IMR-90 (cell line): Measurements from ENCODE around the gene PI16. TPM values are rescaled to one million over a fixed set of nuclear protein-coding genes. Genes with fewer than 3 reads are reported as not detected.

Source experiments
- ATAC-seq: fragments of 200-7000 bp; cut with Tn5 transposase; 2 replicates; pipeline ENCODE4 v1.9.1; 2020; ENCODE audit warnings: low read depth, mild to moderate bottlenecking, moderate library complexity
- BruUV-seq: library from RNA; stranded (reverse); fragments of 400-500 nt; replicated peaks from 2 replicates; lab custom pipeline; 2021; lab: Mats Ljungman, UMichigan
- CTCF ChIA-PET: fragments of 300-600 bp; formaldehyde crosslinking; extraction: SDS; loops from one replicate; lab custom pipeline; 2021; ENCODE audit warnings: antibody characterized with exemption; lab: Yijun Ruan, JAX
- POLR2A ChIA-PET: fragments of 300-600 bp; sonication (Branson Sonifier 250); formaldehyde crosslinking; loops from one replicate; lab custom pipeline; 2022; ENCODE audit warnings: antibody characterized with exemption; ENCODE audit not compliant: unreplicated experiment; lab: Charles Lee
- DNase-seq: peaks from one replicate; pipeline ENCODE4 v3.0.0; 2013
- H2AFZ ChIP-seq: replicated peaks from 2 replicates; pipeline ENCODE3; 2013; ENCODE audit warnings: low read length, mild to moderate bottlenecking; ENCODE audit not compliant: poor library complexity
- H2AK5ac ChIP-seq: 2 replicates; pipeline ENCODE4 v1.6.1; 2013; ENCODE audit warnings: low read depth, low read length, inconsistent platforms
- H2AK9ac ChIP-seq: replicated peaks from 2 replicates; pipeline ENCODE3; 2013; ENCODE audit warnings: mild to moderate bottlenecking, low read depth, low read length, moderate library complexity; ENCODE audit not compliant: poor library complexity
- H2BK120ac ChIP-seq: 2 replicates; pipeline ENCODE4 v1.6.1; 2013; ENCODE audit warnings: low read depth, low read length, inconsistent platforms
- H2BK15ac ChIP-seq: 3 replicates; pipeline ENCODE4 v1.6.1; 2013; ENCODE audit warnings: low read depth, low read length, inconsistent platforms
- H2BK20ac ChIP-seq: 2 replicates; pipeline ENCODE4 v1.6.1; 2013; ENCODE audit warnings: low read depth, mild to moderate bottlenecking, inconsistent platforms, low read length, moderate library complexity
- H2BK5ac ChIP-seq: 2 replicates; pipeline ENCODE4 v1.6.1; 2013; ENCODE audit warnings: mild to moderate bottlenecking, low read depth, low read length, inconsistent platforms; ENCODE audit not compliant: poor library complexity, severe bottlenecking
- H3K14ac ChIP-seq: replicated peaks from 2 replicates; pipeline ENCODE4 v1.6.1; 2013; ENCODE audit warnings: low read depth, low read length, inconsistent platforms
- H3K18ac ChIP-seq: 2 replicates; pipeline ENCODE4 v1.6.1; 2013; ENCODE audit warnings: low read depth, low read length, control low read depth
- H3K23ac ChIP-seq: 2 replicates; pipeline ENCODE4 v1.6.1; 2013; ENCODE audit warnings: low read depth, low read length, inconsistent platforms
- H3K27ac ChIP-seq: 2 replicates; pipeline ENCODE4 v1.5.1; 2013; ENCODE audit warnings: mild to moderate bottlenecking, control low read depth, low read length; ENCODE audit not compliant: insufficient read depth
- H3K27me3 ChIP-seq: 2 replicates; pipeline ENCODE4 v1.6.1; 2013; ENCODE audit warnings: low read length; ENCODE audit not compliant: control insufficient read depth, insufficient read depth
- H3K36me3 ChIP-seq: 2 replicates; pipeline ENCODE4 v1.6.1; 2013; ENCODE audit warnings: low read length, mixed read lengths; ENCODE audit not compliant: control insufficient read depth, insufficient read depth
- H3K4ac ChIP-seq: 2 replicates; pipeline ENCODE4 v1.6.1; 2013; ENCODE audit warnings: low read depth, low read length, inconsistent platforms
- H3K4me1 ChIP-seq: 2 replicates; pipeline ENCODE4 v1.6.1; 2013; ENCODE audit warnings: low read length, mixed read lengths; ENCODE audit not compliant: control insufficient read depth, insufficient read depth
- H3K4me2 ChIP-seq: 2 replicates; pipeline ENCODE4 v1.6.1; 2013; ENCODE audit warnings: low read depth, mild to moderate bottlenecking, control low read depth, low read length, moderate library complexity
- H3K4me3 ChIP-seq: 2 replicates; pipeline ENCODE4 v1.5.1; 2013; ENCODE audit warnings: low read depth, mild to moderate bottlenecking, control low read depth, low read length, moderate library complexity; ENCODE audit not compliant: insufficient read depth
- H3K56ac ChIP-seq: 2 replicates; pipeline ENCODE4 v1.6.1; 2013; ENCODE audit warnings: low read length, inconsistent platforms; ENCODE audit not compliant: insufficient read depth; ENCODE audit errors: extremely low read depth
- H3K79me1 ChIP-seq, 2 experiments: 2 replicates each; pipeline ENCODE4 v1.6.1; 2013; ENCODE audit warnings: low read length in 2 of 2, inconsistent platforms in 1 of 2, low read depth in 1 of 2
- H3K9ac ChIP-seq: 2 replicates; pipeline ENCODE4 v1.6.1; 2013; ENCODE audit warnings: low read depth, low read length, control low read depth
- H3K9me1 ChIP-seq: 2 replicates; pipeline ENCODE4 v1.6.1; 2013; ENCODE audit warnings: low read length, inconsistent platforms; ENCODE audit not compliant: insufficient read depth
- H3K9me3 ChIP-seq: 2 replicates; pipeline ENCODE4 v1.6.1; 2013; ENCODE audit warnings: low read length; ENCODE audit not compliant: control insufficient read depth, insufficient read depth
- H4K20me1 ChIP-seq: 2 replicates; pipeline ENCODE4 v1.6.1; 2013; ENCODE audit warnings: low read length, inconsistent platforms; ENCODE audit not compliant: insufficient read depth
- H4K5ac ChIP-seq: 2 replicates; pipeline ENCODE4 v1.6.1; 2013; ENCODE audit warnings: mild to moderate bottlenecking, low read depth, low read length, control low read depth
- H4K8ac ChIP-seq, 2 experiments: 2 replicates each; pipeline ENCODE4 v1.6.1; 2013; ENCODE audit warnings: low read depth in 2 of 2, low read length in 2 of 2, control low read depth in 1 of 2, inconsistent platforms in 1 of 2
- H4K91ac ChIP-seq: 2 replicates; pipeline ENCODE4 v1.6.1; 2013; ENCODE audit warnings: low read depth, low read length, inconsistent platforms; ENCODE audit not compliant: insufficient read depth
- BHLHE40 ChIP-seq: fragments of 150-350 bp; IDR thresholded peaks from 2 replicates; pipeline ENCODE4 v1.6.1; 2016; ENCODE audit warnings: mild to moderate bottlenecking, low read depth, low read length
- CEBPB ChIP-seq: IDR thresholded peaks from 2 replicates; pipeline ENCODE4 v1.6.1; 2012; ENCODE audit warnings: low read depth, low read length, improper control_type of control experiment
- FOS ChIP-seq: fragments of 150-350 bp; IDR thresholded peaks from 2 replicates; pipeline ENCODE4 v1.6.1; 2016; ENCODE audit warnings: low read depth, low read length
- MAFK ChIP-seq: IDR thresholded peaks from 2 replicates; pipeline ENCODE4 v1.6.1; 2012; ENCODE audit warnings: low read depth, low read length, improper control_type of control experiment
- MAZ ChIP-seq: IDR thresholded peaks from 2 replicates; pipeline ENCODE4 v1.6.1; 2012; ENCODE audit warnings: low read depth, mild to moderate bottlenecking, low read length, improper control_type of control experiment, moderate library complexity, borderline replicate concordance
- MXI1 ChIP-seq: IDR thresholded peaks from 2 replicates; pipeline ENCODE4 v1.6.1; 2012; ENCODE audit warnings: low read depth, mild to moderate bottlenecking, low read length, moderate library complexity, borderline replicate concordance
- NFE2L2 ChIP-seq: fragments of 150-350 bp; IDR thresholded peaks from 2 replicates; pipeline ENCODE4 v1.6.1; 2016; ENCODE audit warnings: low read depth, mild to moderate bottlenecking, low read length
- POLR2A ChIP-seq: IDR thresholded peaks from 2 replicates; pipeline ENCODE4 v1.6.1; 2012; ENCODE audit warnings: mild to moderate bottlenecking, low read depth, low read length
- RAD21 ChIP-seq: IDR thresholded peaks from 2 replicates; pipeline ENCODE4 v1.6.1; 2012; ENCODE audit warnings: low read length, improper control_type of control experiment
- RCOR1 ChIP-seq: IDR thresholded peaks from 2 replicates; pipeline ENCODE4 v1.6.1; 2012; ENCODE audit warnings: mild to moderate bottlenecking, low read length, improper control_type of control experiment; ENCODE audit not compliant: insufficient replicate concordance
- SMC3 ChIP-seq: fragments of 150-350 bp; IDR thresholded peaks from 2 replicates; pipeline ENCODE4 v1.6.1; 2016; ENCODE audit warnings: low read depth, mild to moderate bottlenecking, antibody characterized with exemption, low read length, moderate library complexity
- WGBS, 2 experiments: methylation state at CpG; one replicate each; pipeline versions ENCODE4 v1.1.5 to v1.1.7; 2013; ENCODE audit warnings: missing lambda C conversion rate in 2 of 2; ENCODE audit not compliant: insufficient read length in 1 of 2; ENCODE audit errors: extremely low coverage in 2 of 2; 5-methylcytosine and 5-hydroxymethylcytosine counted together
- dilution Hi-C: fragments of 300-500 bp; cut with HindIII; formaldehyde crosslinking; loops from one replicate; pipeline ENCODE4 v1.14.3; 2018; ENCODE audit warnings: low sequenced_read_pairs; ENCODE audit not compliant: unreplicated experiment
- in situ Hi-C: fragments of 300-500 bp; cut with MboI; formaldehyde crosslinking; loops from 3 replicates; pipeline ENCODE4 v1.14.3; 2019; ENCODE audit warnings: low sequenced_read_pairs, inconsistent platforms, mixed read lengths
- intact Hi-C: fragments of 100-400 bp; cut with micrococcal nuclease; formaldehyde crosslinking; loops from 2 replicates; pipeline ENCODE4 v1.10.0; 2022
- polyA plus RNA-seq, 3 experiments: library from polyadenylated mRNA; depleted of rRNA; stranded (reverse); fragments of >200 nt; gene quantifications; 2 replicates each; pipeline ENCODE4 v1.2.3, GENCODE V29; 2012; ENCODE audit warnings: low replicate concordance in 1 of 3
- total RNA-seq: library from RNA; depleted of rRNA; stranded (reverse); fragments of >200 nt; gene quantifications from 2 replicates; pipeline ENCODE4 v1.2.3, GENCODE V29; 2012
- TF ChIP-seq, protein P1 (sequence below): fragments of 150-350 bp; IDR thresholded peaks from 2 replicates; pipeline ENCODE4 v1.6.1; 2017; ENCODE audit warnings: mild to moderate bottlenecking, antibody characterized with exemption, low read length, low read depth
- TF ChIP-seq, protein P2 (sequence below): fragments of 150-350 bp; IDR thresholded peaks from 2 replicates; pipeline ENCODE4 v1.6.1; 2016; ENCODE audit warnings: low read depth, mild to moderate bottlenecking, low read length, moderate library complexity, borderline replicate concordance

Gene PI16
- total and polyA plus RNA-seq, 2 of the 4 experiments (the other 2 are of a cell fraction), result 0.21 TPM; not detected in 1

DNA sequence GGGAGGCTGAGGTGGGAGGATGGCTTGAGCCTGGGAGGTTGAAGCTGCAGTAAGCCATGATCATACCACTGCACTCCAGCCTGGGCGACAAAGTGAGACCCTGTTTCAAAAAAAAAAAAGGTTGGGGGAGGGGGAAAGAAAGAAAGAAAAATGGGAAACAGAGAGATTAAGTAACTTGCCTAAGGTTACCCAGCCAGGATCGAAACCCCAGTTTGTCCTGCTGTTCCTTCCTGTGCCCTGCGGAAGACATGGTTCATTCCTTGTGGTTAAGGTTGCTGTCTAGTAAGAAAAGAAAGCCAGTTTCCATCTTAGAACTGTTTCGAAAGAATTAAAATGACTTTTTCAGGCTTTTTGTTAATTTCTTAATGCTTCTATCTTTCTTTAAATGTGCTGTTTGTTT, 38.9 kb upstream of the PI16 start:
- H2BK15ac ChIP-seq, result no peak overlapping the region
- DNase-seq (no peak), ATAC-seq (no peak)
- peaks cover 23% of the 10 kb centered on the region for H3K9me1 ChIP-seq
- POLR2A ChIA-PET, result no interaction called here
- H3K79me1 ChIP-seq, result peaks cover 0 to 25% of the 10 kb centered on the region in 2 experiments; a peak in 2 of 4 replicates
- no peak overlapping the region for H3K4me3 ChIP-seq
- peaks cover 21% of the 10 kb centered on the region for H4K20me1 ChIP-seq
- in situ Hi-C loops, result no loop called here
- H3K23ac ChIP-seq, result no peak overlapping the region
- no peak overlapping the region for H4K5ac ChIP-seq
- H3K36me3 ChIP-seq, result peaks cover 27% of the 10 kb centered on the region
- H2AFZ ChIP-seq, result no peak overlapping the region
- no peak overlapping the region for H3K27ac ChIP-seq
- H2BK120ac ChIP-seq, result no peak overlapping the region
- no peak overlapping the region for H3K4me2 ChIP-seq
- H3K27me3 ChIP-seq, result no peaks in the 10 kb centered on the region
- H2BK5ac ChIP-seq, result no peak overlapping the region
- no peak overlapping the region; the same call in 1 of the 2 replicates for H2BK20ac ChIP-seq
- BruUV-seq, result no TSS peak
- H4K91ac ChIP-seq, result no peak overlapping the region
- intact Hi-C loops, result no loop called here
- H3K9ac ChIP-seq, result no peak overlapping the region
- no peak overlapping the region for H4K8ac ChIP-seq
- H3K56ac ChIP-seq, result no peak overlapping the region
- dilution Hi-C loops, result no loop called here
- no peak overlapping the region for H2AK9ac ChIP-seq
- H3K14ac ChIP-seq, result no peak overlapping the region
- H3K4me1 ChIP-seq, result peaks cover 35% of the 10 kb centered on the region
- 0 out of 2 replicates have a peak overlapping the region, but pooled peaks have one; percentile 27 for H2AK5ac ChIP-seq
- H3K4ac ChIP-seq, result peak overlapping the region; percentile 58; the same call in 1 of the 2 replicates
- WGBS, 2 experiments, result no CpG with 5 or more reads among the region's 4 CpGs
- no peak overlapping the region for H3K18ac ChIP-seq
- H3K9me3 ChIP-seq, result no peaks in the 10 kb centered on the region
- CTCF ChIA-PET, result no interaction called here
- TF ChIP-seq RAD21 (no peak), POLR2A (no peak), MAZ (no peak), NFE2L2 (no peak), MXI1 (no peak), MAFK (no peak), FOS (no peak), BHLHE40 (no peak), CEBPB (no peak), RCOR1 (no peak), SMC3 (no peak)
- TF ChIP-seq, protein P1, sequence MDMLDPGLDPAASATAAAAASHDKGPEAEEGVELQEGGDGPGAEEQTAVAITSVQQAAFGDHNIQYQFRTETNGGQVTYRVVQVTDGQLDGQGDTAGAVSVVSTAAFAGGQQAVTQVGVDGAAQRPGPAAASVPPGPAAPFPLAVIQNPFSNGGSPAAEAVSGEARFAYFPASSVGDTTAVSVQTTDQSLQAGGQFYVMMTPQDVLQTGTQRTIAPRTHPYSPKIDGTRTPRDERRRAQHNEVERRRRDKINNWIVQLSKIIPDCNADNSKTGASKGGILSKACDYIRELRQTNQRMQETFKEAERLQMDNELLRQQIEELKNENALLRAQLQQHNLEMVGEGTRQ, result no peak
- TF ChIP-seq, protein P2, sequence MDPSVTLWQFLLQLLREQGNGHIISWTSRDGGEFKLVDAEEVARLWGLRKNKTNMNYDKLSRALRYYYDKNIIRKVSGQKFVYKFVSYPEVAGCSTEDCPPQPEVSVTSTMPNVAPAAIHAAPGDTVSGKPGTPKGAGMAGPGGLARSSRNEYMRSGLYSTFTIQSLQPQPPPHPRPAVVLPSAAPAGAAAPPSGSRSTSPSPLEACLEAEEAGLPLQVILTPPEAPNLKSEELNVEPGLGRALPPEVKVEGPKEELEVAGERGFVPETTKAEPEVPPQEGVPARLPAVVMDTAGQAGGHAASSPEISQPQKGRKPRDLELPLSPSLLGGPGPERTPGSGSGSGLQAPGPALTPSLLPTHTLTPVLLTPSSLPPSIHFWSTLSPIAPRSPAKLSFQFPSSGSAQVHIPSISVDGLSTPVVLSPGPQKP, result no peak
